Peyer's patch (tissue), 4 donors: Measurements from ENCODE around the gene USP3.

Experiments
- POLR2A ChIP-seq, 2 donors: fragments of 450-650 bp; IDR thresholded peaks; one replicate each; pipeline ENCODE4 v1.5.1; 2017; ENCODE audit warnings: antibody characterized with exemption in 2 of 2, mild to moderate bottlenecking in 2 of 2, moderate library complexity in 2 of 2
- TF ChIP-seq, protein P1 (sequence below), 6 experiments: fragments of 450-650 bp in 4 of 6; fragments of 200-600 bp in 2 of 6; sonication (generic) in 1 of 6; IDR thresholded peaks; one replicate each; pipeline ENCODE4 v1.5.1; 2017 to 2019; ENCODE audit warnings: antibody characterized with exemption in 6 of 6, mild to moderate bottlenecking in 3 of 6, moderate library complexity in 1 of 6

DNA sequence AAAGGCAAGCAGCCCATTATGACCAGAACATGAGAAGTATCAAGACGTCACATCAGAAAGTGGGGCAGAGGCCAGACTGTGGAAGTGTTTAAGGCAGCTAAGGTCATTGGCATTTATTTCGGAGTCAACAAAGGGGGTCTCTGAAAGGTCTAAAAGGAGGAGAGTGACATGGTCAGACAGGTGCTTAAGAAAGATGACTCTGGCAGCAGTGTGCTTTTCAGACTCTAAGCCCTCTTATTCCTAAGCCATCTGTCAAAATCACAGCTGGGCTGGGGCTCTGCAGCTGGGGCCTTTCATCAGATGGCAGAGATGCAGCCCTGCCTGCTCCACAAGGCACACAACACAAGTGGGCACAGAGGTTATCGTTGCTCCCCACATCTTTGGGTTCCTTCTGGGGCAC is 106.8 kb downstream of the USP3 start:
- TF ChIP-seq, protein P1, sequence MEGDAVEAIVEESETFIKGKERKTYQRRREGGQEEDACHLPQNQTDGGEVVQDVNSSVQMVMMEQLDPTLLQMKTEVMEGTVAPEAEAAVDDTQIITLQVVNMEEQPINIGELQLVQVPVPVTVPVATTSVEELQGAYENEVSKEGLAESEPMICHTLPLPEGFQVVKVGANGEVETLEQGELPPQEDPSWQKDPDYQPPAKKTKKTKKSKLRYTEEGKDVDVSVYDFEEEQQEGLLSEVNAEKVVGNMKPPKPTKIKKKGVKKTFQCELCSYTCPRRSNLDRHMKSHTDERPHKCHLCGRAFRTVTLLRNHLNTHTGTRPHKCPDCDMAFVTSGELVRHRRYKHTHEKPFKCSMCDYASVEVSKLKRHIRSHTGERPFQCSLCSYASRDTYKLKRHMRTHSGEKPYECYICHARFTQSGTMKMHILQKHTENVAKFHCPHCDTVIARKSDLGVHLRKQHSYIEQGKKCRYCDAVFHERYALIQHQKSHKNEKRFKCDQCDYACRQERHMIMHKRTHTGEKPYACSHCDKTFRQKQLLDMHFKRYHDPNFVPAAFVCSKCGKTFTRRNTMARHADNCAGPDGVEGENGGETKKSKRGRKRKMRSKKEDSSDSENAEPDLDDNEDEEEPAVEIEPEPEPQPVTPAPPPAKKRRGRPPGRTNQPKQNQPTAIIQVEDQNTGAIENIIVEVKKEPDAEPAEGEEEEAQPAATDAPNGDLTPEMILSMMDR (IDR thresholded peaks at IDR 0.05), result no peak
- TF ChIP-seq POLR2A (IDR thresholded peaks at IDR 0.05), result no peak
